Measurements from ENCODE around the gene HDAC9.

- no peak for TF ChIP-seq TAF1 (IDR thresholded peaks at IDR 0.05; ENCODE audit: borderline replicate concordance, low read depth, low read length)
- TF ChIP-seq POLR2A (IDR thresholded peaks at IDR 0.05; ENCODE audit: low read depth, low read length): no peak
- TF ChIP-seq POLR2AphosphoS5 (IDR thresholded peaks at IDR 0.05; ENCODE audit: low read depth, low read length): no peak
These were observed 211.1 kb downstream of the HDAC9 start for GRCh38 chr7:18706670-18707069.

All from GM12892 (cell line).